Endometrium (tissue), 2 donors: Measurements from ENCODE around the gene PRKD1.
"Not testable (repeated sequence)": the region's sequence is repeated elsewhere in the genome, so short reads cannot be mapped to it uniquely, and the experiment has no call there.

Source experiments
- FAIRE-seq: peaks from 2 replicates; lab custom pipeline; 2012; peaks lifted over from hg19 to GRCh38; lab: Jason Lieb, UNC
- donor health status: control.
- donor health status: control.

Gene PRKD1

DNA sequence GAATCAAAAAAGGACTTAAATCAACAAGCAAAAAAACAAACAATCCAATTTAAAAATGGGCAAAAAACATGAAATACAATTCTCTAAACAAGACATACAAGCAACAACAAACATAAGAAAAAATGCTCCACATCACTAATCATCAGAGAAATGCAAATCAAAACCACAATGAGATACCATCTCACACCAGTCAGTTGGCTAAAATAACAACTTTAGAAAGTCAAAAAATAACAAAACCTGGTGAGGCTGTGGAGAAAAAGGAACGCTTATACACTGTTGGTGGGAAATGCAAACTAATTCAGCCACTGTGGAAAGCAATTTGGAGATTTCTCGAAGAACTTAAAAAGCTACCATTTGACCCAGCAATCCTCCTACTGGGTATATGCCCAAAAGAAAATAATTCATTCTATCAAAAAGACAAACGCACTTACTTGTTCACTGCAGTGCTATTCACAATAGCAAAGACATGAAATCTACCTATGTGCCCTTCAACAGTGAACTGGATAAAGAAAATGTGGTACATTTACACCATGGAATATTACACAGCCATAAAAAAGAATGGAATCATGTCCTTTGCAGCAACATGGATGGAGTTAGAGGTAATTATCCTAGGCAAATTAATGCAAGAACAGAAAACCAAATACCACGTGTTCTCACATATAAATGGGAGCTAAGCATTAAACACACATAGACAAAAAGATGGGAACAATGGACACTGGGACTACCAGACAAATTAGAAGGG is 26.9 kb downstream of the PRKD1 start:
- no peak for FAIRE-seq

DNA sequence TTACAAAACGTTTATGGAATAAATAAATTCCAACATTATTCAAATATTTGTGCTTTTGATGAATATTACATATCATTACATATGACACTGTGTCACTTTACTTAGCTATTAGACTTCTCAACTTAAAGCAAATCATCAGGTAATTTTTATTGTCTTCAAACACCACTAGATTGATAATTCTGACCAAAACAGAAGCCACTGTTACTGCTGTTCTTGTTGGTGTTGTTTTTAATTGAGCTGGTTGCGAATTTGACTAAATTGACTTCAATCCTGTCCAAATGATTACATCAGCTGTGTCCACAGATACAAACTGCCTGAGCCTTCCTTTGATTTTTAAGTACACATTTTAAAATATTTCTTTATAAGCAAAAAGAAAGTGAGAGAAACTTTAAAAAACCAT is 29.2 kb downstream of the PRKD1 start:
- FAIRE-seq: no peak

DNA sequence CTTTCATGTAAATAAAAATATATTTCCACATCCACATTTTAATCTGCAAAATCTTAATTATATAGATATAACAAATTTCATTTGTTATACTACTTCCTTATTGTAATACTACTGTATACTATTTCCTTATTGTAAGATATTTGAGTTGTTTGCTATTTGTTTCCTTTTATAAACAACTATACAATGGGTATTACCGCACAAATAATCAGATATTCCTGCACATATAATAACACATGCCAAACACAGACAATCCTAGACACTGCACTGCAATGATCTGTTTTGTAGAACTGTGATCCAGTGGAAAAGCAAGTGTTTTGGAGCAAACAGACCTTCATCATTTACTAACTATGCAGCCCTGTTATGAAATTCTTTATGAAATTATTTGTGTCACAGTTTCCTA is 30.5 kb downstream of the PRKD1 start:
- FAIRE-seq: no peak

DNA sequence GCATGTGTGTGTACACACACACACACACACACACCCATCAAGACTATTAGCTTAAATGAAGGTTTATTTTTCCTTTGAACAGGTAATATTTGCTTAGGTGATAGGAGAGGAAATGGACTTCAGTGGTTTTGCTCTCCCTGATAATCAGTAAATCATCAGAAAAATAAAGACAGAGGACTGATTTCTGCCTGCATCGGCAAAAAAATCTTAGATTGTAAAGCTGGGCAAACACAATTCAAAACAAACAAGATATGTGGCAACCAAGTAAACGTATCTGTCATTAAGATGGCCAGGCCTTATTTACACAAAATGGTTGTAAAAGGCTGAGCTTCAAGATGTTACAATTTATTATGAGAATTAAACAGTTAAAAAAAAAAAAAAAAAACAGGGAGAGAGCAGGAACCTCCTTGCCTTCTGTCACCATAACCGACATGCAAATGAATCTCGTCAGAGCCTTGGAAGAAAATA is 31.3 kb downstream of the PRKD1 start:
- no peak for FAIRE-seq

DNA sequence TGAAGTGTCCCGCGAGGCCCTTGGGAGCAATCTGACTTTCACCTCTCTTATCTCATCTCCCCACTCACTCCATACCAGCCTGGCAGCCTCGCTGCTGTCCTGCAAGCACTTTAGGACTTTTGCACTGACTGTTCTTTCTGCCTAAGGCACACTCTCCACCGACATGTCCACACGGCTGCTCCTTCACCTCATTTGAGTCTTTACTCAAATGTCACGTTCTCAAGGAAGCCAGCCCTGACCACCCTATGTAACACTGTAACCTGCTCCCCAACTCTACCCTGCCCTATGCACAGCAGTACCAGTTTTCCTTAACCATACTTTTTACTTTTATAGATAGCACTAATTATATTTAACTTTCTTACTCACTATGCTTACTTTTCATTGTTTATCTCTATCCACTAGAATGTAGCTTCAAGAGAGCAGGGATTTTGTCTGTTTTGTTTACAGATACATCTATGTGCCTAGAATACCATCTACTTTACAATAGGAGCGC is 32.0 kb downstream of the PRKD1 start:
- FAIRE-seq: no peak

DNA sequence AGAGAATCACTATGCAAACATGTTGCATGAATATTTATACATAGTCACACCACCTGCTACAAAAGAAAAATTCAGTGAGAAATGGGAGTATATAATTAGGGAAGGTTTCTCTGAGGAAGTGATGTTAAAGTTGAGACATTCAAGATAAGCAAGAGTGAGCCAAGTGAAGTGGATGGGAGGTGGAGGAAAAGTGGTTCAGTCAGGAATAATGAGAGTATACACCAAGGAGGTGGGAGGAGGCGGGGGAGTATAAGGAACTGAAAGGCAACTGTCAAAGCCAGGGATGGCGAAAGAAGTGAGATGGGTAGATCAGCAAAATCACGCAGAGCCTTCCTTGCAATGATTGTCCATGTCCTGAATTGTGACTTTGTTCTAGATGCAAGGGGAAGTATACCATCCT is 33.7 kb downstream of the PRKD1 start:
- no peak for FAIRE-seq

DNA sequence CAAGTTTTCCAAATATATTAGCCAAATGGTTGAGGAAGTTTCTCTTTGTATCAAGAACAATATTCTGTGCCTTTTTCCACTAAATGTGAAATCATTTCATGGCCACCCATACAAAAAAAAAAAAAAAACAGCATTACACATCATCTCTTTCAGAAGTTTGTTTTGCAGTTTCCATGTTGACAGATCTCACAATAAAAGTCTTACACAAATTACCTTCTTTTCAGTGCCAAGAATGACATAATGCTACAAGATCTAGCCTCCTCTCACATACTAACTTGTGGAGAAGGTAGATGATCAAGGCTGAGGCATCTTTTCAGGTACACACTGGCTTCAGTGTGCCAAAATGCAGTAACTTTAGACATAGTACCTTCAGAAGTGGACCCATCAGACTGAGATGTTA is 35.3 kb downstream of the PRKD1 start:
- FAIRE-seq: no peak

DNA sequence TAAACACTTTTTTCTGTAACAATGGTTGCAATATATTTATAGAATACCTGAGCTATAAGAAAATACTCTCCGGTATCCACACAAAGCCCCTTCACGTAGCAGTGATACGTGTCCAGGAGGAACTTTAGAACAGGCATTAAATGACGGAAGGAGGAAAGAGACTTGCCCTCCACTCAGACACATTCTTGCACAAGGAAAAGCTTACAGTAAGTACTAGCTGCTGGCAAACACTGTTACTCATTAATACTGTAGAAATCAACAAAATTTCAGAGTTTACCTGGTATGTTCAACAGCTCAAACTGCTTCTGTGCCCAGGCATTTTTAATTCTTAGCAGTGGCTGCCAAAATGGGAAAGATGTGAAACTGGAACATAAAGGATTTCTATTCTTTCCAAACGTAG is 41.7 kb downstream of the PRKD1 start:
- no peak for FAIRE-seq

DNA sequence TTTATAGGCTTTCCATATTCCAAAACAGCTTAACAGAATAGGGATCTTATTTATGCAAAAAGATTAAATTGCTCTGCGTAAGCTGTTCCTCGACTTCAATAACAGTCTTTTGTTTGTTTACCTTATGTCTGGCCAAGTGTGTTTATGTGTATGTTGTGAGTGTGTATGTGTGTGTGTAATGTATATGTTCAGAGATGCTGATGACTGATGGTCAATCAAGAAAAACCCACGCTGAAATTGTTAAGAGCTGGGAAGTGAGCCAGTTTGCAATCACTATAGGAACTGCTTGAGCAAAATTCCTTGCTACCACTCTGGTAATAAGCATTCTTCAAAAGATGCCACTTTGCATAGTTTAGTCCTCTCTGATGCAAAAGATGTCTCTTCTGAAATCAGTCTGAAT is 59.6 kb downstream of the PRKD1 start:
- no peak for FAIRE-seq

DNA sequence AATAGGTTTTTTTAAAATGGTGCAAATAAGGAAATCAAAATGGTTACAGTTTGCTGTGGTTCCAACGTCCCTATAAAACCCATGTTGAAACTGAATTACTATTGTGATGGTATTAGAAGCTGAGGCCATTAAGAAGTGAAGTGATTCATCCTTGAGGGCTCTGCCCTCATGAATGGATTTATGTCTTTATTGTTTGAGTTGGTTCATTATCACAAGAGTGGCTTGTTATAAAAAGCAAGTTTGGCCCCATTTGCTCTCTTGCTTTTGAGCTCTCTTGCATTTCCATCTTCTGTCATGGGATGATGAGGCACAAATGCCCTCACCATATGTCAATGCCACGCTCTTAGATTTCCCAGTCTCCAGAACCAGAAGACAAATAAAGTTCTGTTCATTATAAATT is 62.3 kb downstream of the PRKD1 start:
- no peak for FAIRE-seq

DNA sequence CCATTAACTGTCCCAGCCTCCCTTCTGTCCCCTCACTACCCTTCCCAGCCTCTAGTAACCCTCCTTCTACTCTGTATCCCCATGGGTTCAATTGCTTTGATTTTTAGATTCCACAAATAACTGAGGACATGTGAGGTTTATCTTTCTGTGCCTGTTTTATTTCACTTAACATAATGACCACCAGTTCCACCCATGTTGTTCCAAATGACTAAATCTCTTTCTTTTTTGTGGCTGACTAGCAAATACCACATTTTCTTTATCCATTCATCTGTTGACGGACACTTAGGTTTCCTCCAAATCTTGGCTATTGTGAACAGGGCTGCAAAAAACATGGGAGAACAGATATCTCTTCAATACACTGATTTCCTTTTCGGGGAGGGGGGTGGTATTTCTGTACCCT is 65.7 kb downstream of the PRKD1 start:
- no peak for FAIRE-seq

DNA sequence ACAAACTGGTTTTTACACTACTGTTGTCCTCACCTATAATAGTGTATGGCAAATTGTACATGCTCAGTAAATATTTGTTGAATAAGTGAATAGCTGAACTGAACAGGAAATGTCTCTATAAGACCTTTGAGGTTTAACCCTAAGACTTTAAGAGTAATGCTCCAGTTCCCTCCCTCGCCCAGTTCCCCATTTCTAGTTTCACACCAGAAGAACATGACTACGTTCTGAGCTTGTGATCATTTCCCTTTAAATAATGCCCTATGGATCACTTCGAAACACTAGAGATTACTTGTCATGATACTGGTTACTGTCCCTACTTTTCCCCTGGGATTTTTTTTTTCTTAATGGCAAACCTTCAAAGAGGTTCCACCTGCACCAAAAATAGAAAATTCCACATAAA is 69.3 kb downstream of the PRKD1 start:
- no peak for FAIRE-seq

DNA sequence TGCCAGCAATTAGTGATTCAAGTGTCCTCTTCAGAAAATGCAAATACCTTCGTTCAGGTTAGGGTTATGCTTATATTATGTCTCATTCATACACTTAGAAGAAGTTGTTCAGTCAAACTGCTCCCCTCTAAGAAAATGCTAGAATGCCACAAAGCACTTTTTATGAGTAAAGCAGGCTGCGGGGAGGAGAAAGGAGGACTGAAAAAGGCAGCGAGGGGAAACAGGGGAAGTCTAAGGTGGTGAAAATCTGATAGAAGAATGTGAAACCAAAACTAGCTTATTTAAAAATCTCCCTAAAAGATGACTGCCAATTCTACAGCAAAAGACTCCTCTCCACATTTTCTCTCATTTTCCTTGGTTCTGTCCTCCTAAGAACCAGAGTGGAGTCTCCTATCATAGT is 70.1 kb downstream of the PRKD1 start:
- no peak for FAIRE-seq

DNA sequence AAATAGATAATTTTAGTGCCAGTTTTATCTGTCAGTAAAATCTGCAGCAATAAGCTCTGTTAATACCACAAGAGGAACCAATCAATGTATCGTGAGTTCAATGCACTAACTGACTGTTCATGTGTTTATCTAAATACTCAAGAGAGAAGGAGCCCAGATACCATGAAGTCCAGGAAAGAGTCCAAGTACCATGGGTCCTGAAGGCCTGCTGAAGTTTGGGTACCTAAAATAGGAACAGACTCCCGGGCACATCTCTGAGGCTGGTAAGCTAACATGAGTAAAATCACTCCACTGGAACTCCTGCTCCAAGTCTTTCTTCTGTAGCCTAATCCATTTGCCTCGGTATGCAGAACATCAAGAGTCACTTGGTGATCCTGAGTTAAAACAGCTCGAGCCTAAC is 71.1 kb downstream of the PRKD1 start:
- no peak for FAIRE-seq

DNA sequence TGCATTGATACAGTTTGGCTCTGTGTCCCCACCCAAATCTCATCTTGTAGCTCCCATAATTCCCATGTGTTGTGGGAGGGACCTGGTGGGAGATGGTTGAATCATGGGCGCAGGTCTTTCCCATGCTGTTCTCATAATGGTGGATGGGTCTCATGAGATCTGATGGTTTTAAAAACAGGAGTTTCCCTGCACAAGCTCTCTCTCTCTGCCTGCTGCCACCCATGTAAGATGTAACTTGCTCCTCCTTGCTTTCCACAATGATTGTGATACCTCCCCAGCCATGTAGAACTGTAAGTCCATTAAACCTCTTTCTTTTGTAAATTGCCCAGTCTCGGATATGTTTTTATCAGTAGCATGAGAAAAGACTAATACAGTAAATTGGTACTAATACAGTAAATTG is 74.0 kb downstream of the PRKD1 start:
- FAIRE-seq: not testable (repeated sequence)

DNA sequence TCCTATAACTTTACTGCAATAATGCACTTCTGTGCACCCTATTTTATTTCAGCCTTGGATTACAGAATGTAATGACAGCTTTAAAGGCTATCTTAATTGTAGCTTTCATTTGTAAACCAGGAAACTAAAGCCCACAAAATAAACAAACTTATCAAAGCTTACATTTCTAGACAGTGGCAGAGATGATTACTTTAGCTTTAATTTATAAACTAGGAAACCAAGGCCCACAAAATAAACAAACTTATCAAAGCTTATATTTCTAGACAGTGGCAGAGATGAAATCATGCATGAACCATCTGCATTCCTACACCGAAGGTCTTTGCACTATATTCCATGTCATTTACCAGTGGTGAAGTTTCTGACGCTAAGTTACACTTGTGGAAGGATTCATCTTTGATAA is 74.4 kb downstream of the PRKD1 start:
- FAIRE-seq: no peak

DNA sequence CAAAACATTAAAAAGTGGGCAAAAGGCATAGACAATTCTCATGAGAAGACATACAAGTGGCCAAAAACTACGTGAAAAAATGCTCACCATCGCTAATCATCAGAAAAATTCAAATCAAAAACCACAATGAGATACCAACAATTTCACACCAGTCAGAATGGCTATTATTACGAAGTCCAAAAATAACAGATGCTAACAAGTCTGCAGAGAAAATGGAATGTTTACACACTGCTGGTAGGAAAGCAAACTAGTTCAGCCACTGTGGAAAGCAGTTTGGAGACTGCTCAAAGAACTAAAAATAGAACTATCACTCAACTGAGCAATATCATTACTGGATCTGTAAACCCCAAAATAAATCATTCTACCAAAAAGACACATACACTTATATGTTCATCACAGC is 76.2 kb downstream of the PRKD1 start:
- FAIRE-seq: no peak

DNA sequence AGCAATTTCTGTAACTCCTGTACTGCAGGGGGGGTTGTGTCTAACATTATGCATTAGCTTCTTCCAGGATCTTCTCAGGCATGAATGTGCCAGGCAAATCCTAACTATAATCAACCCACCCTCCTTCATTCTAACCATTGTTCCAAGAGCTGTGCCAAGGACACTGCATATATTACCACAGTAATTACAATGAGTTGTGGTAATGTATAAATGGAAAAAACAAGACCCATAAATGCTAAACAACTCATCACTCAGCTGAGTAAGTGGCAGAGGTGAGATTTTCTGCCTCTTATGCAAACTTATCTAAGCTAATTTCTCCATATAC is 80.6 kb downstream of the PRKD1 start:
- FAIRE-seq: no peak

DNA sequence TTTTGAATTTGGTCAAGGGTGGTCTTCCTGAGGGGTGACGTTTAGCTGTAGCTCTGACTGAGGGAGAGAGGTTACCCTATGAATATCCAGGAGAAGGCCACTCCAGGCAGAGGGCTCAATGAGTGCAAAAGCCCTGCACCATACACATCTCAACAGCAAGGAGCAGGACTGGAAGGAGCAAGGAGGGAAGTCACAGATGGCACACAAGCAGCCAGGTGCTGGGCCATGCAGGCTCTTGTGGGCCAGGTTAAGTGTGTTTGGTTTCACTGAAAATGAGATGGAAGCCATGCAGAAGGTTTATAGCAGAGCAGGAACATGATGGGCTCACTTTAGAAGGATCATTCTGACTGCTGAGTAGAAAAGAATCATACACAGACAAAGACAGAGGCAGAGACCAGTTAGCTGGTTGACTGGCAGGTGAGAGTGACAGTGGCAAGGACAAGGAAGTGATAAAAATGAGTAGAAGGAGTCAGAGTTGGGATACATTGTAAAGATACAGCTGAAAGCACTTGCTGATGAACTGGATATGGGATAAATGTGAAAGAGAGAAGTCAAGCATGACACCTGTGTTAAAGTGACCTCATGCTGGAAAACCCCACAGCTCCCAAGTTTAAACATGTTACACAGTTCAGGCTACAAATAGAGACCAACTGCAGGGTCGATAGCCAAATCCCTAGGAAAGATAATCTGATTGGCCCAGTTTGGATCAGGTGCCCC is 81.2 kb downstream of the PRKD1 start:
- no peak for FAIRE-seq

DNA sequence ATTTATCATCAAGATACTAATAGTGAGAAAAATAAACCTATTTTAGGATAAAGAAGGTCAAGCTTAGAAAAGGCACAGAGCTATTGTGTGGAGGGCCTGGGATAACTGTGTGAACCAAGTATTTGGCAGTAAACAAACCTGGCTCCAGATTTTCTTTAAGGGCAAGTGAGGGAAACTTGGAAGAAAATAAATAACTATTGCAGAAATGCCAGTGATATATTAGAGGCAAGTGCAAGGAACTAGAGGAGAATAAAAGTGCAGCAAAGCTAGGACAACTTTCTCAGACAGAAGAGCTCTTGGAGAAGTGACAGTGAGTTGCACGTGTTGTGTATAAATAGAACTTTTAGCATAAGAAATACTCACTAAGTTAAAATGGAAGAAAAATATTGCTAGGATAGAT is 83.7 kb downstream of the PRKD1 start:
- FAIRE-seq: no peak

DNA sequence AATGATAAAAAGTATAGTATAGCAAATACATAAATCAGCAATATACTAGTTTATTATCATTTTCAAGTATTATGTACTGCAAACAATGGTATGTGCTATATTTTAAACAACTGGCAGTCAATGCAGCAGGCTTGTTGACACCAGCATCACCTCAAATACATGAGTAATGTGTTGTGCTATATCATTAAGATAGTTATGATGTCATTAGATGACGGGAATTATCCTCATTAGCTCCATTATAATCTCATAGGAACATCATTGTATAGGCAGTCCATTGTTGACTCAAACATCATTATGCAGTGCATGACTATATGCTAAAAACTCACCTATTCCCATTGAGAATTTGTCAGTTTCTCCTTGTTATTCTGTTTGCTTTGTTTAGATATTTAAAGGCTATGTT is 85.4 kb downstream of the PRKD1 start:
- FAIRE-seq: no peak

DNA sequence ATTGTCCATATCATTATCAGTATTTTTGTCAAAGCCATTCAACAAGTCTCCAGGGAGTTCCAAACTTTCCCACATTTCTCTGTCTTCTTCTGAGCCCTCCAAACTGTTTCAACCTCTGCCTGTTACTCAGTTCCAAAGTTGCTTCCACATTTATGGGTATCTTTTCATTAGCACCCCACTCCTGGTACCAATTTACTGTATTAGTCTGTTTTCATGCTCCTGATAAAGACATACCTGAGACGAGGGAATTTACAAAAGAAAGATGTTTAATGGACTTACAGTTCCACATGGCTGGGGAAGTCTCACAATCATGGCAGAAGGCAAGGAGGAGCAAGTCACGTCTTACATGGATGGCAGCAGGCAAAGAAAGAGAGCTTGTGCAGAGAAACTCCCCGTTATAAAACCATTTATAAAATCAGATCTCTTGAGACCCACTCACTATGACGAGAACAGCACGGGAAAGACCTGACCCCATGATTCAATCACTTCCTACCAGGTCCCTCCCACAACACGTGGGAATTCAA is 87.2 kb downstream of the PRKD1 start:
- FAIRE-seq: not testable (repeated sequence)

DNA sequence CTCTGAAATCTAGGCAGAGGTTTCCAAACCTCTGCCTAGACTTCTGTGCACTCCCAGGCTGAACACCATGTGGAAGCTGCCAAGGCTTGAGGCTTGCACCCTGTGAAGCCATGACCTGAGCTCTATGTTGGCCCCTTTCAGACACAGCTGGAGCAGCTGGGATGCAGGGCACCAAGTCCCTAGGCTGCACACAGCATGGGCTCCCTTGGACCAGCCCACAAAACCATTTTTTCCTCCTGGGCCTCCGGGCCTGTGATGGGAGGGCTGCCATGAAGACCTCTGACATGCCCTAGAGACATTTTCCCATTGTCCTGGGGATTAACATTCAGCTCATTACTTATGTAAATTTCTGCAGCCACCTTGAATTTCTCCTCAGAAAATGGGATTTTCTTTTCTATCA is 88.0 kb downstream of the PRKD1 start:
- FAIRE-seq: not testable (repeated sequence)

DNA sequence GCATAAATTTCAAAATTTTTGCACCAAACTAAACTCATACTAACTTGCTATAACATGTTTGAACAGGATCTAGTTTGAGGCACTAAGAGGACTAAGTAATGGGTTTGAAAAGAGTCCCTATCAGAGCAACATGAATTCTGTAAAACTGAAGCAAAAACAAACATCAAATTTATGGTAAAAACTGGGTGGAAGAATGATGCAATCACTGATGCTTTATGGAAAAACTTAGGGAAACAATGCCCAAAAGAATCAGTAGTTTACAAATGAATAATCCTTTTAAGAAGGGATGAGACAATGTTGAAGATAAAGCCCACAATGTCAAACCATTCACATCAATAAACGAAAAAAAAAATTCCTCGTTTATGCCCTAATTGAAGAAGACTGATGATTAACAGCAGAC is 88.9 kb downstream of the PRKD1 start:
- no peak for FAIRE-seq
